ENCODE data around the gene RGMB.

RGMB gene

GRCh38 chr5:98789029-98789428 lies 15.6 kb downstream of the RGMB start:
- DNase-seq (ENCODE audit: insufficient read length, low spot score) (no peak), FAIRE-seq (no peak)
- no peak for TF ChIP-seq CTCF (IDR thresholded peaks at IDR 0.05; ENCODE audit: insufficient read depth, missing control alignments)

DNA sequence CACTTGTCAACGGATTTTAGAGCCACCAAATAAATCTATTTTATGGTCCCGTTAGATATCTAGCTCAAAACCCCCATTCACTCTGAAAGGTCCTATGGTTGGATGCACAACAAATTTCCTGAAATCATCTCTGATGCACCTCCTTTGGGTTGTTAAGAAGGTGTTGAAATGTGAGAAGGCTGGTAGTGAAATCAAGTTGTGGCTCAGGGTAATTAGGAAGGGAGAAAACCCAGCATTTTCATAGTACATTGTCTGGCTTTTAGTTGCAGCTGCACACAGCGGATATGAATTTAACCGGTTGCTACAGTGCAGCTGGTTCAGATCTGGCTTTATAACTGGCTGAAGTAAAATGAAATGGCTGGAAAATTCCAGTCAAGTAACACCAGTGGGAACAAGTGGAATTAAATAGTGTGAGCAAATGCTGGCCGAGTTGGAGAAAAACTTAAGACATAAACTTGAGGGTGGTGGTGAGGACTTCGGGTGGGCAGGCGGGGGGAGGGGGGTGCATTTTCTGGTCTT lies 17.6 kb downstream of the RGMB start:
- FAIRE-seq (no peak), DNase-seq (ENCODE audit: insufficient read length, low spot score) (no peak)
- TF ChIP-seq CTCF (IDR thresholded peaks at IDR 0.05; ENCODE audit: insufficient read depth, missing control alignments), result no peak

DNA sequence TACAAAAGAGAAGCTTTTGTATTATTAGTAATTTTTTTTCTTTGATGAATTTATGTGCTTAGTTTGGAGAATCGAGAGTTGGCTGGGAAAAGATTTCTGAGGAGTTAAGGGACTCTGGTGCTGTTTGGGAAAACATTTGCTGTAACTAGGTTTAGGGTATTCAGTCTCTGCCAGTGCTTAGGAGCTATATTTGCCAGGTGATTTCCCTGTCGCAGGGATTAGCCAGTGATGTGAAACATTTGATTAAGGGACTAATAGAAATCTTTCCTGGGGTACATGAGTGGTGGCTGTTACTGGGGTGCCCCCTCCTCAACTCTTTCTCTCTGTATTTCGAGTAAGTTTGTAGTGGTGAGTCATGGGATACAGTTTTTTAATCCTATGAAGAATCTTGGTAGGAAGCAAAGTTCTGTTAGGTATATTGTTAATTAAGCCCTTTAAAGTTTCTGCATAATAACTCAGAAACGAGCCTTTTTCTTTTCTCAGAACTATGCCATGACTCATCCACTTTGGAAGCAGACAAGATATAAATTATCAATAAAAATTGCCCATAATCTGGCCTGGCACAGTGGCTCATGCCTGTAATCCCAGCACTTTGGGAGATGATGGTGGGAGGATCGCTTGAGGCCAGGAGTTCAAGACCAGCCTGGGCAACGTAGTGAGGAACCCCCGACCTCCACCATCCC lies 18.6 kb downstream of the RGMB start:
- FAIRE-seq (no peak), DNase-seq (ENCODE audit: insufficient read length, low spot score) (no peak)
- no peak for TF ChIP-seq CTCF (IDR thresholded peaks at IDR 0.05; ENCODE audit: insufficient read depth, missing control alignments)

DNA sequence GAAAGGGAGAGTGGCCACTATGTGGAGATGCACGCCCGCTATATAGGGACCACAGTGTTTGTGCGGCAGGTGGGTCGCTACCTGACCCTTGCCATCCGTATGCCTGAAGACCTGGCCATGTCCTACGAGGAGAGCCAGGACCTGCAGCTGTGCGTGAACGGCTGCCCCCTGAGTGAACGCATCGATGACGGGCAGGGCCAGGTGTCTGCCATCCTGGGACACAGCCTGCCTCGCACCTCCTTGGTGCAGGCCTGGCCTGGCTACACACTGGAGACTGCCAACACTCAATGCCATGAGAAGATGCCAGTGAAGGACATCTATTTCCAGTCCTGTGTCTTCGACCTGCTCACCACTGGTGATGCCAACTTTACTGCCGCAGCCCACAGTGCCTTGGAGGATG lies 19.8 kb downstream of the RGMB start:
- DNase-seq (ENCODE audit: insufficient read length, low spot score) (no peak), FAIRE-seq (no peak)
- no peak for TF ChIP-seq CTCF (IDR thresholded peaks at IDR 0.05; ENCODE audit: insufficient read depth, missing control alignments)

GRCh38 chr5:98794001-98794400 lies 20.5 kb downstream of the RGMB start:
- FAIRE-seq (no peak), DNase-seq (ENCODE audit: insufficient read length, low spot score) (no peak)
- no peak for TF ChIP-seq CTCF (IDR thresholded peaks at IDR 0.05; ENCODE audit: insufficient read depth, missing control alignments)

DNA sequence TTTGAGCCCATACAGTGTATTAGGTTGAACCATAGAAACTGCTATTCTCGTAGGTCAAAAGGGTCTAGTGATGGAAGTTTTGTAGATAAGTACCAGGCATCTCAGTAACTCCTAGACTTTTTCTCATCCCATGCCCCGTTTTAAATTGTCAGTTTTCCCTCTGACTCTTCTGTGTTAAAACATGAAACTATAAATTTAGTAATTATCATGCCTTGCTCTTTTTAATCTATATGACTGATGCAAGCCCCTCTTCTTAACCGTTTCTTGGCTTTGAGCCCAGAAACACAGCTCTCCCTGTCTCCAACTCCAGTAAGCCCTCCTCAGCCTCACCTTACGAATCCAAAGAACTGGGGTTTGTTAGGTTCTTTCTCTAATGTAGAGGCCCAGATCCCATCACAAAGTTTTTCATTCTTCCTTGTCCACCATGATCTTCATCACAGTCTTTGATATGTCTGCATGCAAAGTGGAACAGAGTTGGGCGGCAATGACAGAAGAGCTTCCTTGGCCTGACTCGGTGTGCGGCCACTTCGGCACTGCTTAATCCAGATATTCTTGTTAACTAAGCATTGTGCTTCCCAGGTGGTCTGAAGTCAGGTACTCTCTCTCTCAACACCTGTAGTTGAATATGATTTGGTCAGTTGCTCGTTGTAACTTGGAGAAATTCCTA lies 21.1 kb downstream of the RGMB start:
- TF ChIP-seq CTCF (IDR thresholded peaks at IDR 0.05; ENCODE audit: insufficient read depth, missing control alignments), result no peak
- FAIRE-seq, result no peak

GRCh38 chr5:98795243-98795642 lies 21.8 kb downstream of the RGMB start:
- FAIRE-seq, result no peak
- DNase-seq (ENCODE audit: insufficient read length, low spot score), result no peak
- no peak for TF ChIP-seq CTCF (IDR thresholded peaks at IDR 0.05; ENCODE audit: insufficient read depth, missing control alignments)

More for the DNA sequence above, 21.1 kb downstream of the RGMB start:
- no peak for DNase-seq (ENCODE audit: insufficient read length, low spot score)

Measured in D721Med (cell line).